GM04503 (cell line): ENCODE data around the gene KCNN3.

Experiments used
- DNase-seq: peaks from one replicate; pipeline ENCODE4 v3.0.0-alpha.2; 2012; ENCODE audit warnings: low read depth

The KCNN3 gene

GRCh38 chr1:154770897-154771594 is 99.0 kb downstream of the KCNN3 start:
- DNase-seq = no peak

- DNase-seq = no peak
Measured at GRCh38 chr1:154769193-154769895, 100.7 kb downstream of the KCNN3 start.

DNA sequence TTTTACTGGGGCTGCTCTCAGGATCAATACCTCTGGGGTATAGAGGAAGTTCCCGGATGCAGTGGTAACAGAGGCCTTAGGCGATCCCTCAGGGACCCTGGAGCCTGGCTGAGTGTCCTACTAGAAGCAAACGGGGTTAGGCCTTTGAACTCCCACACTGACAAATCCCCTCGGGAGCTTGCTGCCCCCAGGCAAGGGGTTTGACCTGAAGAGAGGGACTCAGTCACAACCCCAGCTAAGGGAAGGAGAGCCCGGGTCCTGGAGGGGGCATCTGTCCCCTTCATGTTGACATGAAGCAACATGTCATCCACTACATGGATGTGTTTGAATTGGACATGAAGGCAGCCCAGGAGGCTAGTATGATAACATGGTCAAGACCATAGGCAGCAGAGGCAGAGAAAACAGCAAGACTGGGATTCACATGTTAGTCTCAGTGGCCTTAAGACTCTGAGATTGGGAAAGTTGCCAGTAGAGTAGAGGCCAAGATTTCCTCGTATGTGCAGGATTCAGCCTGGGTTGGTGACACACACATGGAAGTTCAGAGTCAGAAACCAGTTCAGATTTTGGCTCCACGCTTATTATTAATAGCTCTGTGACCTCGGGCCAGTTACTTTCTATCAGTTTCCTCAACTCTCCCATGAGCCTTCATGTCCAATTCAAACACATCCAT is 101.5 kb downstream of the KCNN3 start:
- DNase-seq = no peak

- DNase-seq = peak; percentile 18
Measured at GRCh38 chr1:154767315-154768240, 102.5 kb downstream of the KCNN3 start.

- no peak for DNase-seq
Measured at GRCh38 chr1:154765970-154766369, 104.1 kb downstream of the KCNN3 start.

GRCh38 chr1:154764773-154765172 is 105.3 kb downstream of the KCNN3 start:
- DNase-seq = no peak

DNA sequence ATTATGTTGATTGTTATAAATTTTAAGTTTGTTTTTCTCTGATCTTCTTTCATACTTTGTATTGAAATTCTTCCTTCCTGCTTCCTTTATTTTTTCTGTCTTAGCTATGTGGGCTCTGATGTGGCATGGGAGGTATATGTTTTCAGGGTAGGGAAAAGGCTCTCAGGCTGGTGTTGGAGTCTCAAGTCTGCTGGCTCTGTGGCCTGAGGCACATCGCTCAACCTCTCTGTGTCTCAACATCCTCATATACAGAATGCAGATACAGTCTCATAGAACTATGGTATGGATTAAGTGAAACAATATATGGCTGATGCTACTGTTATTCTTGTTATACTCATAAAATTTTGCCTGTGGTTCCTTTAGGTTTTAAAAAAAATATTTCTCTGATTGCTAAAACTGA is 105.9 kb downstream of the KCNN3 start:
- DNase-seq = no peak

DNA sequence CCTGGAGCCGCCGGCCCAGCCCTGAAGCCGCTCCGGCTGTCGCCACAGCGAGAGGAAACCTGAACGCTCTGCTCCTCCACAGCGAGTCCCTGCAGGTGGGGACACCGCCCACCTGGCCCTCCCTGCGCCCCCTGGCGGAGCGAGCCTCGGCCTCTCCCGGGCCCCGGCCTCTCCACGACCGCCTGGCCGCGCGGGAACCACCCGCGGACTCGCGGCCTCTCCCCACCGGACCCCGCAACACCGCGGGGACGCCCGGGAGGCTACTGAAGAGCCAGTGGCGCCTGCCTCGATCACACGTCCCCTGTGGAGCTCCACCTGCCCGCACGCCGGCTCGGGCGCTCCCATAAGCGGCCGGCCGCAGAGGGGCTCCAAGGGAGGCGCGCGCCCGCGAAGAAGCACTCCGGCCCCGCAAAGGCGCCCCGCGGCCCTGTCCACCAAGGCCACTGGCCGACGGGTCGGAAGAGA is 109.6 kb downstream of the KCNN3 start:
- DNase-seq = no peak

DNA sequence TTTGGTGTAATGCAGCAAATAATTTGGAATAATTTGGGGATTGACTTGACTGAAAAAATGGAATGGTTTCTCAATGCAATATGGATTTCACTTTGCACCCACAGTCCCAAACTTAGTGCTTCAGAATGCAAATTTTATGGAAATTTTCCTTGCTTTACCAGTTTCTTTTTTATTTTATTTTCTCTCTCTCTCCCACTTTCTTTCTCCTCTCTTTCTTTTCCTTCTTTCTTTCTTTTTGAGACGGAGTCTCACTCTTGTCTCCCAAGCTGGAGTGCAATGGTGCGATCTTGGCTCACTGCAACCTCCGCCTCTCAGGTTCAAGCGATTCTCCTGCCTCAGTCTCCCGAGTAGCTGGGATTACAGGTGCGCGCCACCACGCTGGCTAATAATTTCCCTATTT is 110.3 kb downstream of the KCNN3 start:
- no peak for DNase-seq

- DNase-seq = no peak
Measured at GRCh38 chr1:154759196-154759595, 110.9 kb downstream of the KCNN3 start.

- DNase-seq = no peak
Measured at GRCh38 chr1:154758346-154758745, 111.7 kb downstream of the KCNN3 start.

DNA sequence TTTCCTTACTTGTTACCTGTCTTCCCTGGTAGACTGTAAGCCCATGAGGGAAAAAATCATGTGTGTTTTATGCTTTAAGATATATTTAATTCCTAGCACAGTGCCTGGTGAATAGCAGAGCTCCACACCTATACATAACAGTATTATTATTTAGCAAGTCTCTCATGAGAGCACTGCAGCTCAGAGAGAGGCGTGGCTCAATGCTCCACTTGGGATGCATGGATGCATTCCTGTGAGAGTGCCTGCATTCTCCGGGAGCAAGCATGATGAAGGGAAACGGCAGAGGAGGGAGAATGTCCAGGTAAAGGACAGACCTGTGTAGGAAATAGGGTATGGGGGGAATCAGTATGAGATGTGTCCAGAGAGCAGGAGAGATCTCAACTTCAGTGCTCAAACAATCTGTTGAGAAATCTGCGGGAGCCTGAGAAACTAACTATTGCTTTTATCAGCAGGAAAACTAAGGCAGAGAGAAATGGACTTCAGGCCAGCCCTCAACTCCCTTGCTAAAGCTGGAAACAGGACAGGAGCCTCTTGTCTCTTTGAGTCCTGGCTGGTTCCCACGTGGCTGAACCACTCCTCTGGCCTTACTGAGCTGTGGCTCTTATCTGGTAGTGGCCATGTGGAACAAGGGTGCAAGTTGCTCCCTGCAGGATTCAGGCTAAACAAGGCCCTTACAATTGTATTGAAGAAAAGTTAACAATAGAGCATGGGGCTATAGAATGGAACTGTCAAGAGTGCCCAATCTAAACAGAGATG is 113.1 kb downstream of the KCNN3 start:
- no peak for DNase-seq

DNA sequence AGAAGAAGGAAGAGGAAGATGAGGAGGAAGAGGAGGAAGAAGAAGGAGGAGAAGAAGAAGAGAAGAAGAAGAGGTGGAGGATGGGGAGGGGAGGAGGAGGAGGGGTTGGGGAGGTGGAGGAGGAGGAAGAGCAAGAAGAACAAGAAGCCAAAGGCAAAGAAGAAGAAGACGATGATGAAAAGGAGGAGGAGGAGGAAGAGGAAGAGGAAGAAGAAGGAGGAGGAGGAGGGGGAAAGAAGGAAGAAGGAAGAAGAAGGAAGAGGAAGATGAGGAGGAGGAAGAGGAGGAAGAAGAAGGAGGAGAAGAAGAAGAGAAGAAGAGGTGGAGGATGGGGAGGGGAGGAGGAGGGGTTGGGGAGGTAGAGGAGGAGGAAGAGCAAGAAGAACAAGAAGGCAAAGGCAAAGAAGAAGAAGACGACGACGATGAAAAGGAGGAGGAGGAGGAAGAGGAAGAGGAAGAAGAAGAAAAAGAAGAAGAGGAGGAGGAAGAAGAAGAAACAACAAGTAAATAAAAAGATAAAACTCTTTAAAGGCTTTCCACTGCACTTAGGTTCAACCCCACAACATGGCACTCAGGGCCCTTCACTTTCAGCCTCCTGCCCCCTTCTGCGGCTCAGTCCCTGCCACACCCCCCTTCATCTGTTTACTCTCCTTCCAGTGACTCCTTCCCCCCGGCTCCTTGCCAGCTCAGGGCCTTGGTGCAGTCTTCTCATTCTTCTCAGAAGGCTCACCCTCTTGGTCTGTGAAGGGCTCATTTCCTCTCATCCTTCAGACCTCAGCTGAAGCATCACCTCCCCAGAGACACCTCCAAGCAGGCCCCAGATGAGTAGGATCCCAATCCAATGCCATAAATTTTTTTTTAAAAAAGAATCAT is 114.0 kb downstream of the KCNN3 start:
- DNase-seq = peak; percentile 49

- DNase-seq = no peak
Measured at GRCh38 chr1:154753426-154753825, 116.7 kb downstream of the KCNN3 start.

DNA sequence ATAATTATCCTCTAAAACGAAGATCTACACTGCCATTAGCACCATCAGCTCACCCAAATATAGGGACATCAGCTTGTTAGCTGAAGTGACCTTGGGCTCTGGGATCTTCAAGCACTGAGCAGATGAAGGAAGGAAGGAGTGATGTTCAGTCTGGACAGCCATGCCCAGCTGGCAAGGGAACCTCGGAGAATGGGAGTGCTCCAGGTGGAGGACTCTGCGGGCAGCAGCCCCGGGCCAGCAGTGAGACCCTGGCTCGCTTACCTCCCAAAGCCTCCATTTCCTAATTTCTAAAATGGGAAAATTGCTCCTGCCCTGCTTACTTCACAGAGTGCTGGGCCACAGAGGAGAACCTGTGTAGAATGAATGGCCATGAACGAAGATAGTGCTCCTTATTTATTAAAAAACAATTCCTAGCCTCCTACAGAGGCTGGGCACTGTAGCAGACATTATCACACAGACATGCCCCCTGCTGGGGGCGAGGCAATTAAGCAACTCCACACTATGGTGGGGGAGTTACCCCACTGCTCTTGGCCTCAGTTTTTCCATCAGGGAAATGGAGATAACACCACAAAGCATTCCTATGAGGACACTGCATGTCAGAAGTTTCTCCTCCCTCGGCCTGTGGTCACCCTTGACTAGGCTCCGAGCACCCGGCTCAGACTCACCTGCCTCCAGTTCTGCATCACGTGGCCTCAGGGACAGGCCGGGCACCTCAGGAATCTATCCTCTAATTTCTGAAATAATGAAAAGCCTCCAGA is 117.6 kb downstream of the KCNN3 start:
- DNase-seq = no peak

DNA sequence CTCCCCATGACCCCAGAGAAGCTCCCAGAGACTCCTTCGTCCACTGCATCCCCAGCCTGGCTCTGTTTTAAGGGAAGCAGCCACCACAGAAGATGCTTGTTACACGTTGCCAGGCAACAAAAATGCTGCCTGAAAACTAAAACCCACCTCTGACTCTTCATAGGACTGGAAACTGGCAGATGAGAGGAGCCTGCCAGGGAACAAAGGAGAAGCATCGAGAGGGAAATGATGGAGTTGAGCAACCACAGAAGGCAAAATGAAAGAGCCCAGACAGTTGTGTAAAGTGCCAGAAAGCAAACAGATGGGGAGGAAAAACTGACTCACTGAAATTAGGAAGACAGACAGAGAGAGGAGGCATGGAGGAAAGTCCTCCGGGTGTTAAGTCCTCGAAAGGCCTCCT is 118.4 kb downstream of the KCNN3 start:
- DNase-seq = peak; percentile 62

DNA sequence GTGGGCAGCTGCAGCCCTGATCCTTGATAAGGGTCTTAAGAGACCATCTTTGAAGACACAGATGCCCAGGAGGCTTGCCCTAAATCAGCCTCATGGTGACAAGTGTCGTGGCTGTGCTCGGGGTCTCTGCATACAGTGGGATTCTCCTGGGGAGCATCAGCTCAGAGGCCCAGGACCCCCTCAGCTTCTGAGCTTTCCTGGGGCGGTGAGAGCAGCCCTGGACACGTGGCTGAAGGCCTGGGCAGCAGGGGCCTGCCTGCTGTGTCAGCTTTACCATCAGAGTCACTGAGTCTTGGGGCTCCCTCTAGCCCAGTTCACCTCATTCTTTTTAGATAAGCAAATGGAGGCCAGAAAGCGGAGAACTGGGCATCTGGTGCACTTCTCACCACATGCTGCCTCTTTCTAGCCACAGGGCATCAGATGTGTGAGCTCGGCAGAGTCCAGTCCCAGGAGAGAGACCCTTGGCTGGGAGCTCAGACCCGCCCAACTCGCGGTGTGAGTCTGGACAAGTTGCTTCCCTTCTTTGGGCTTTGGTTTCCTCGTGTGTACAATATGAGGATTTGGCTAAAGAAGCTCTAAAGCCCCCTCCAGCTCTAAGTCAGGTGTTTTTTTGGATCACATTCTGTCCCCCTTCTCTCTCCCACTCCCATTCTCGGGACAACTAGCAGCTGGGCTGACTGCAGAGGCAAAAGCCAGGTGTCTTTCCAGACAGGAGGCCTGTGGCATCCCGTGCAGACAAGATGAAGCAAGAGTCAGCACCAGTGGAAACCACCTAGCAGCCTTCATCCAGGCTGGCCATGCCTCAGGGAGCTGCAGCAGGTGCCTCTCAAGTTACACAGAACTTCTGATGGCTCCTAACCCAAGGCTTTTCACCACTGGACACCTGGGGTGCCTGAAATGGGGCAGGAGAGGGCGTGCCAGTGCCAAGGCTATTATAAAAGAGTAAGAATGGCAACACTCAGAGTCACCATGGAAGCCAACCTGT is 119.1 kb downstream of the KCNN3 start:
- DNase-seq = no peak

DNA sequence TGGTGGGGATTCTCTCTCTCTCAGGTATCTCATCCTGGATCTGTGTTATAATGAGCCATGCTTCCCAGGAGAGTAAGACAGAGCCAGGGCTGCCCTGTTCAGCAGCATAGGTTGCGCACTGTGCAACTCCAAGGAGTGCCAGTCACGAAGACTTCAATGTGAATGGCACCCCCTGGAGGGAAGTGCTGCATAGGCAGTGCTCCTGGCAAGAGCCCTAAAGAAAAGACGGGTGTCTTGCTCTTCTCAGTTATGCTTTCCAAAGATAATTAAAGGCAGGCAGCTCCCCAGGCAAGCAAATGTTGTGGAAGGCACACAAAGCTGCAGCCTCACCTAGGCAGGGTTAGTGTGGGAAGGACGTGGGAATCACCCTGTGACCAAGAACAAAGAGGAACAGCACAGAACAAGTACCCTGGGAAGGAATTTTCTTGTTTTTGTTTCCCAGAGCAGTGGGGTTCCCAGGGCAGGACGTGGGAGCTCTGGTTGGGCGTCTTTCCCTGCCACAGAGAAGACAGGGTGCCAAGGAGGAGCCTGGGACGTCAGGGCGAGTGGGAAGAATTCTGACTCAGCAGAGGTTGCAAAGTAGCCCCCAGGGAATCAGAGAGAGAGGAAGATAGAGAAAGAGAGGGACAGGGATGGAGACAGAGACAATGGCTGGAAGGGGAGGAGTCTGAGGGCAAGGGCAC is 120.9 kb downstream of the KCNN3 start:
- peak; percentile 71 for DNase-seq
